ENCODE data around the gene TBC1D4.

TBC1D4 gene

DNA sequence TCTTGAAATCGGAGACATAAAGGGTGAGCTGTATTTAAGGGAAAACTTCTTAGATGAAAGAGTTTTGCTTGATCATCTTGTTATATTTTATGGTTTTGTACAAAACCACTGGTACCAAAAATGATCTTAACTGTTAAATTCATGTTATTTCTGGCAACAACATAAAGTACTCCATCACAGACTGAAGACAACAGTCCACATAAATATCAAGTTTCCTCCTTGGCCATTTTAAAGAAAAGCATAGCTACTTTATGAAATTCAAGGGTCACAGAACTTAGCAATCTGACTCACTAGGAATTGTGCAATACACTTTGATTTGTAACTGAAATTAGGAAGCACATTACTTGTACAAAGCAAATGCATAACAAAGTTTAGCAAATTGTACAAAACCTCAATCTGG lies 66.3 kb downstream of the TBC1D4 start:
- no peak for DNase-seq

DNA sequence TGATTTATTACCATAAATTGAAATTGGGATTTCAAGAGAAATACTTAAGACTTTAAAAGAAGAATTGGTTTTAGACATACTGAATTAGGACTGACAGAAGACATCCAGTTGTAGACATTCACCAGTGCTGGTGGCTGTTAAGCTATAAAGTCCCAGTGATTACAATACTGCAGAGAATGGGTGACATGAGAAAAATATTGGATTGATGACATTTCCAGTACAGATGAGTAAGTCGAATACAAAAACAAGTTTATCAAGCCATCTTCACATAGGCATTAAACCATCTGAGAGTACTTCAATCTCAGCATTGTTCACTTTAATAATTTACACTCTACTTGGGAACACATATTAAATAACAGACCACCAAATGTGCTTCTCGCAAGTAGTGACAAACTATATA lies 66.8 kb downstream of the TBC1D4 start:
- DNase-seq: no peak

DNA sequence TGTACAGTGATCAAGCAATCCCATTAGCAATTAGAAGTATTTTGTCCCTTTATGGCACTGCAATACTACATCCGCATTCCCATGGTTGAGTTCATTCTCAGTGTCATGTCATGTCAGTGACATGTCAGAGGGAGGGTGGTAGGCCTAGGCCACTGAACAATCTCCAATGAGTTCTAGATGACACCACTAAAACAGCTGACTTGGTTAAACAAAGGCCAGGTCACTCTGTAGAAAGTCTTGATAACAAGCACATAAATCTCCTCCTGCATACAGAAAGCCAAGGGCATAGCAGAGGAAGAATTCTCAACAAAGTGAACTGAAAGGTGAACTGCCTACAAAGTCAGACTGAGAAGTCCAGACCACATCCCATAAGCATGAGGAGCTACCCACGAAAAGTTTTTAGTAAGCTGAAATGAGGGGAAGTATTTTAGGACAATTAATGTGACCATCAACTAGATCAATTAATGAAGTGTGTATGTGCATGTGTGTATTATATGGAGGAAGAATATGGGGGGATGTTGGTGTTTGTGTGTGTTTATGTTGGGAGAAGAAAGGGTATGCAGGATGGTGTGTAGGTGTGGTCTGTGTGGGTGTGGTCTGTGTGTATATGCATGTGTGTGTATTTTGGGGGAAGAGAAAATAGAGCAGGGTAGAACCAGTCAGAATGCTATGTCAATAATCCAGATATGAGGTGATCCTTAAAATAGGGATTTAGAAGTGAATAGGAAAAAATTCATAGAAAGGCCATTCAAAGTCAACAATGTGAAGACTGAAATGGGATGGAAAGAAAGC lies 67.7 kb downstream of the TBC1D4 start:
- no peak for DNase-seq

GRCh38 chr13:75411924-75412537 lies 69.9 kb downstream of the TBC1D4 start:
- no peak for DNase-seq

GRCh38 chr13:75410207-75410606 lies 71.8 kb downstream of the TBC1D4 start:
- DNase-seq: no peak

GRCh38 chr13:75407998-75408397 lies 74.0 kb downstream of the TBC1D4 start:
- DNase-seq: no peak

GRCh38 chr13:75407473-75407872 lies 74.5 kb downstream of the TBC1D4 start:
- DNase-seq: no peak

DNA sequence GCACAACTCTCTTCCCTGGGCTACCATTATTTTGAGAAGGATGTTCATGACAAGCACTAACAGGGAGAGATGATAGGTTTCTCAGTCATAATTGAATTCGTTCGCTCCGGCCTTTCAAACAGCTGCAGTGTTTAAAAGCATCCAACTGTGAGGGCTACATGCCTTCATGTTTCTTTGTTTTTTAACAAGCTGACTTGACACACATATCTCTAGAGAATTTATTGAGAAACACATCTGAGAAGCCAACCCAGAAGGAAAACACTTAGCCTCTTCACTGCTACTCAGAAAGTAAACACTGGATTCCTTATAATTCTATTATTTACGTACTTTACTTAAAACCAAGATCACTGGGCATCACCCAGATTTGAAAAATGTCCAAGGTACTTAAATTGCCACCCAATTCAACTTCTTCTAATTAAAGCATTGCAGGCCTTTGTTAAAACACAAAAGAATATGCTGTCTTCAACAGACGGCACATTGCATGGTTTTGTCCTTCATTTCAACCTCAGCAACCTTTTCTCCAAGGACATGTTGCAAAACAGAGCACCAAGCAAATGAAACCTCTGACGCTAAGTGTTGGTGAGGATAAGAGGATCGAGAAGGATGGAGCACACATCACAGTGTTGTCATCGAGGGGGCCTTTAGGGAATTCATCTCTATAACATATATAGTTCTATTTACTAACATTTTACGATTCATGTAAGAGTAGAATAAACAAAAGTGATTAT lies 75.8 kb downstream of the TBC1D4 start:
- no peak for DNase-seq

DNA sequence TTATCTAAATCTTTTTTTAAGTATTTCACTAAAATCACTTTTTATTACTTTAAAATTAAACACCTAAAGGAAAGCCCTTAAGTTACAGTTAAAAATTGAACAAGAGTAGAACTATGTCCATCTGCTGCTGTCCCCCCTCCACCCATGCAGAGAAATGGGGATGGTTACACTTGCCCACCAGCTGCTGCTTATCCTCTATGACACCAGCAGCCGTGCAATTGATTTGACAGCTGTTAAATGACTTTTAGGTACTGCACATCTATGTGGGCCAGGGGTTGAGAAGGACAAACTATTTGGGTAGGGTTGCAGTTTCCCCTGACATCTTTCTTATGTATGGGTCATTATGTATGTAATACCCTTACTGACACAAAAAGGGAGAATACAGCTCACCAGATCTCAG lies 77.2 kb downstream of the TBC1D4 start:
- DNase-seq: no peak

- no peak for DNase-seq
Measured at GRCh38 chr13:75402787-75403186, 79.2 kb downstream of the TBC1D4 start.

DNA sequence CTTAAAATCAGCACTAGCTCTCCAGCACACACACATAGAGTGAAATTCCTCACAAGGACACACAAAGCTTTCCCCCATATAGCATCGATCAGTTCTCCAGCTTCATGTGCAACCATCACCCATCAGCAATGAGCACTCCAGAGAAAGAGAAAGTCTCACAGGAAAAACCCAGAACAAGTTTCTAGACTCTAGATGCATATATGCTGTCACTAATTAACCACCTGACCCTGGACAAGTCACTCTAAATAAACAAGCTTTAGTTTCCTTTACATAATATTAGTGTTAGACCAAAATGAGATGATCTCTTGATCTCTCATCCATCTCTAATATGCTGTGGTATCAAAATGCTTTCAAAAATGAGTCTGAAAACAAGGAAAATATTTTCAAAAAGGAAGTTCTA lies 81.2 kb downstream of the TBC1D4 start:
- no peak for DNase-seq

DNA sequence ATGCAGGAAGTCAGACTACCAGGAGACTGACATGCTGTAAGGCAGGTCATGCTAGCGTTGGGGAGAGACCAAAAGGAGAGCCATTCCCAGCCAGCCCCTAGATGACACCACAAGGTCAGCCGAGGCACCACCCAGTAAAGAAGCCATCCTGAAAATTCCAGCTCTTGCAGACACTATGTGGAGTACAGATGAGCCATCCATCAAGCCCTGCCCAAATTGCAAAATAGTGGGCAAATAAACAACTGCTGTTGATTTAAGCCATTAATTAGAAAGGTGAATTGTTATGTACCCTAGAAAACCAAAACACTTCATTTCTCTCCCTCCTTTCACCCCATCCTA lies 82.1 kb downstream of the TBC1D4 start:
- DNase-seq: no peak

DNA sequence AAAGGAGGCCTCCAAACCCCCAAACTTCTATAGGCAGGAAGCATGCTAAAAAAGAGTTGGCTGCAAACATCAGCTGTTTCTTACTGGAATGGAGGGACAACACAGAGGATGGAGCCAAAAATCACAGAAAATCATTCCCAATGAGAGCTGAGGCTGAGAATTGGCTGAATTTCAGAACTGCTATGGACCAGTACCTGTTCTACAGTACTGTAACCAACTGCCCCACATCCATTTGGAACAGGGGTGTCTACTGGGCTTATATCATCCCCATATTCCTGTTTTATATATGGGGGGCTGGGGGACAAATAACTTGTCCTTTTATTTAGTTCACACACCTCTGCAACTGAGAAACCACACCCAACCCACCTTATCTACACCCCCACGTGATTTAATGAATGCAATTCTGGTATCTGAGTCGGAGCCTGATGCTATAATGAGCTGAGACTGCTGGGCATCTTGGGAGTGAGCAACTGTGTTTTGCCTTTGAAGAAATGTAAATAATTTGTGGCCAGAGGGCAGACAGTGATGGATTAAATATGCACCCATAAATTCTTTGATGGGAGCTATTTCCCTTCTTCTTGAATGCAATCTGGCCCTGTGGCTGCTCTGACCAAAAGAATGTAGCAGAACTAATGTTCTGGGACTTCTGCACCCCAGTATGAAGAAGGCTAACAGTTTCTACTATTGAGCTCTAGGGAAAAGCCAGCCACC lies 82.6 kb downstream of the TBC1D4 start:
- no peak for DNase-seq

- DNase-seq: no peak
Measured at GRCh38 chr13:75398072-75398471, 83.9 kb downstream of the TBC1D4 start.

DNA sequence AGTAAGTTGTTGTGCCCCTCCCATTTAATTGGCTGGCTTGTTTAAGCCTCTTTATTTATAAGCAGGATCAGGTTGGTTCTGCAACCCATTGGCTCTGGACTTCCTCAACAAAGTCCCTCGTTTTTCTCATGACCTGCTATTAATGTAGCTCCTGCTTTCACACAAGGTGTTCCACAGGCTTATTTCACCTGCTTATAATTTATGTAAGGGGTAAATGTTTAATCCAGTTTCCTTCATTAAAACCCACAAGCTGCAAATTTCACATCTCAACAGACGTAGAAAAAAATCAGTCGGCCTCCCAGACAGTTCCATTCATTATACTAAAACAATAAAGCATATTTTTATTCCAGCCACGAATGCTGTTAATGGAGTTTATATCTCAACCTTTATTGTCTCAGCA lies 86.1 kb downstream of the TBC1D4 start:
- no peak for DNase-seq

DNA sequence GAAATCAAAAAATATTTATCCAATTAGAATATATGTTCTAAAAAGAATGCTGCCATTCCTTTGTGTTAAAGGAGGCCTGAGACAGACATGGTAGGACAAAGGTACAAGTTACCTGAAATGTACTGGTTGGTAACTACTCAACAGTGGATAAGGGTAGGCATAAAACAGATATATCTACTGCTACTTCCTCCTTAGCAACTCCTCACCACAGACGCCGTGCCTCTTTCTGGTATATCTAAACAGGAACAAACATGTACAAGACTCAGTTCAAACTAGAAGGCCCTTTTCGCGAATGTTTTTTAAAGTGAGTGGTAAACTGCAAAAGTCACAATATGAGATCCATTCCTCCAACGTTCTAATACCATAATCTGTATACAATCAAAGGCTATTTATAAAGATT lies 86.9 kb downstream of the TBC1D4 start:
- DNase-seq: no peak

DNA sequence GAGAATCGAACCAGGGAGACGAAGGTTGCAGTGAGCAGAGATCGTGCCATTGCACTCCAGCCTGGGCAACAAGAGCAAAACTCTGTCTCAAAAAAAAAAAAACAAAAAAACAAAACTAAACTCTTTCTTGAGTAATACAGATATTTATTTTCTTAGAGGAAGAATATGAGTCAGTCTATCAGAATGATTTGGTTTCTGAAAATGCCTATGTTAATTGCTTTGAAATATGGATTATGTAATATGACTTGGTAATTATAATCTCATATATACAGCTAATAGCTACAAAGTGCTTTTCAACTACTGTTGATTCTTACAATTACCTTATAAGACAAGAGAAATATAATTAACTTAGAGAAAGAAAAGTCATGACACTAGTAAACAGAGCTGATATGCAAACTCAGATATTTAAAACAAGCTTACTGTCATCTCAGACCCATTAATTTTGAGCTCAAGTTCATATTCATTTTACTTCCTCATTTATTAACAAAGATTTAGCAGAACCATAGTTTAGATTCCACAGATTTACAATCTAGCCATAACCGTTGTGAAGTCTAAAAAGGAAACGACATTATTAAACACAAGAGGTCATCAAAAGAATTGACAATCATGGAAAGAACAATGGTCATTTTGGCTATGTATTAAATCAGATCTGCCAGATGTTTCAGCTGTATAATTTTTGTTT lies 88.0 kb downstream of the TBC1D4 start:
- no peak for DNase-seq

DNA sequence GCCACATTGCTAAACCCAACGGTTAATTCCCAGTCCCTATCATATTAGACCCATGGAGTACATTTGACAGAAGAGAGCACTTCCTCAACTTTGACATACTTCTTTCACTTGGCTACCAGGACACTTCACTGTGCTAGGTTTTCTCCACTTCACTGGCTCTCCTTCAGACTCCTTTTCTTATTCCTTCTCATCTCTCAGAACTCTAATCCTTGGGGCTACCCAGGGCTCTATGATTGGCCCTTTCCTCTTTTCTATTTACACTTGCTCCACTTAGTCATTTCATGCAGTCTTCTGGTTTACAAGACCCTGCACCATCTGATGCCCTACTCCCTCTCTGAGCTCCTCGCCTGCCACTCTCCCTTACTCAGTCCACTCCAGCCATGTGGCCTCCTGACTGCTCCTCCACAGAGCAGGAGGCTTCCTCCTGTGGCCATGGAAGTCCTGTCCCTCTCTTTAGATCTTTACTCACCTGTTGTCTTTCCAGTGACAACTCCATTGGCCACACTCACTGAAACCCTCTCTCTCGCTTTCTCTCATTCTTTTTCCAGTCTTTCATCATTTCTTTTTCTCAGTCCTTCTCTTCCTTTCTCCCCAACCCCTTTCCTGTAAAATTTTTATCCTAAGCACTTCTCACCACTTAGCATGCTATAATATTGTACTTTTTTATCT lies 90.4 kb downstream of the TBC1D4 start:
- no peak for DNase-seq

DNA sequence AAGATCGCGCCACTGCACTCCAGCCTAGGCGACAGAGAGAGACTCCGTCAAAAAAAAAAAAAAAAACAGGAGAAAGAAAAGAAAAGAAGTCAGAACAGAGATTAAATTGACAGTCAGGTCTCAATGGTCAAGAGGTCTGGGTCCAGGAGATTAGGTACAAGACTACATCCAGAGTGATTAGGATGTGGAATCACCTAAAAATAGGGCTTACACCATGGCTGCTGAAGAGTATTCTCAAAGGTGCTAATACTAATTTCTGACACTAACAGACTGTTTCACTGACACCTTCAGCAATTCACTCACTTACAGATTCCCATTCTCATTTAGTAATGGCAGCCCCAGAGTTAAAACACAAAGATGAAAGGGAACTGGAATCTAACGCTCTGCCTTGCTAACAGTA lies 91.7 kb downstream of the TBC1D4 start:
- no peak for DNase-seq

DNA sequence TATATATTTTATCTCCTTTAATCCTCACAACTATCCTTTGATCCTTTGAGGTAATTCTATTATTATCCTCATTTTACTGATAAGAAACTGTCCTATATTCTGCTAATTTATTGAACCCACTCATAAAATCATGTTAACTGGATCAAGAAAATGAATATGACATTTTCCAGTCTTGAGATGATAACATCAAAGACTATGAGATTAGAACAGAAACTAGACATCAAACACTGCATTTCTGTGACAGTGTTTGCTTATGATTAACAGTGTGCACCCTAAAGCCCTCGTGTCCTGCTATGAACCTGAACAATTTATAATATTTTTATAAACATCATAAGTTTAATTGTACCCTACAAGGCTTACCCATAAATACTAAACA lies 96.3 kb downstream of the TBC1D4 start:
- DNase-seq: no peak

DNA sequence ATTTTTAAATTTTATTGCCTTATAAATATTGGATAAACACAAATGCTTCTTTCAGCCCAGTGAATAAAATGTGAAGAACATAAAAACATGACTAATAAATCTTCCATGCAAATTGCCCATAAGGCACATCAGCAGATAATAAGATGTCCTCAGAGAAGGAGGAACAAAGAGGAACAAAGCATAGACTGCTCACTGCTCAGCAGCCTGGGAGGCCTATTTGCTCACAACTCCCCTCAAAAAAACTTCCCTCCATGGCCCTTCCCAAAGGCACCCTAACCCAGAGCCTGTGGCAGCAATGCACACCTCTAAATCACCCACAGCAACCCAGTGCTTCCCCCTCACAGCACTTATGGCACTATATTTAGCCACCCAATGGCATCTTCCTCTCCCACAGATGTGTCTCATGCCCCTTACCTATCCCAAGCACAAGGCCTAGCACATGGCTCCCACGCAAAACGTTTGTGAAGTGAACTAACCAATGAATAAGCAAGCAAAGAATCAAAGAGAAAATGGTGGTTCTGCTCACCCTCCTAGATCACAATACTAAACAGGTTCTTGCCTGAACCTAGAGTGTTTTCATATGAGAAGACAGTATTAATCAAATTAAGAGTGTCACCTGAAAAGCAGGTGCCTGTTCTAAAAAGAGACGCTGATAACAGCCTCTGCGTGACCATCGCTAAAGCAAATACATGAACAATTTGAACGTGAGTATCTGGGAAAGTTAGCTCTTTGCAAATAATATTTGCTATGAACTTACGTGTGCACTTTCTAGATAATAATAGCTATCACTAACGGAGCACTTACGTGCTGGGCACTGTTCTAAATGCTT lies 96.9 kb downstream of the TBC1D4 start:
- no peak for DNase-seq

All from CD4-positive, alpha-beta T cell treated with Interferon gamma for 1 hour (primary cell).